Activated T-cell treated with anti-CD3 and anti-CD28 coated beads for 24 hours (primary cell): ENCODE results near the gene GTSE1.
A peak's percentile ranks its signal among the peaks of the same experiment; 100 is the strongest.
"Not testable (repeated sequence)": the region's sequence is repeated elsewhere in the genome, so short reads cannot be mapped to it uniquely, and the experiment has no call there.

Experiments used
- DNase-seq: peaks from one replicate; pipeline ENCODE4 v3.0.0-alpha.2; 2020; ENCODE audit warnings: low read depth

Gene GTSE1, protein sequence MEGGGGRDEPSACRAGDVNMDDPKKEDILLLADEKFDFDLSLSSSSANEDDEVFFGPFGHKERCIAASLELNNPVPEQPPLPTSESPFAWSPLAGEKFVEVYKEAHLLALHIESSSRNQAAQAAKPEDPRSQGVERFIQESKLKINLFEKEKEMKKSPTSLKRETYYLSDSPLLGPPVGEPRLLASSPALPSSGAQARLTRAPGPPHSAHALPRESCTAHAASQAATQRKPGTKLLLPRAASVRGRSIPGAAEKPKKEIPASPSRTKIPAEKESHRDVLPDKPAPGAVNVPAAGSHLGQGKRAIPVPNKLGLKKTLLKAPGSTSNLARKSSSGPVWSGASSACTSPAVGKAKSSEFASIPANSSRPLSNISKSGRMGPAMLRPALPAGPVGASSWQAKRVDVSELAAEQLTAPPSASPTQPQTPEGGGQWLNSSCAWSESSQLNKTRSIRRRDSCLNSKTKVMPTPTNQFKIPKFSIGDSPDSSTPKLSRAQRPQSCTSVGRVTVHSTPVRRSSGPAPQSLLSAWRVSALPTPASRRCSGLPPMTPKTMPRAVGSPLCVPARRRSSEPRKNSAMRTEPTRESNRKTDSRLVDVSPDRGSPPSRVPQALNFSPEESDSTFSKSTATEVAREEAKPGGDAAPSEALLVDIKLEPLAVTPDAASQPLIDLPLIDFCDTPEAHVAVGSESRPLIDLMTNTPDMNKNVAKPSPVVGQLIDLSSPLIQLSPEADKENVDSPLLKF

DNA sequence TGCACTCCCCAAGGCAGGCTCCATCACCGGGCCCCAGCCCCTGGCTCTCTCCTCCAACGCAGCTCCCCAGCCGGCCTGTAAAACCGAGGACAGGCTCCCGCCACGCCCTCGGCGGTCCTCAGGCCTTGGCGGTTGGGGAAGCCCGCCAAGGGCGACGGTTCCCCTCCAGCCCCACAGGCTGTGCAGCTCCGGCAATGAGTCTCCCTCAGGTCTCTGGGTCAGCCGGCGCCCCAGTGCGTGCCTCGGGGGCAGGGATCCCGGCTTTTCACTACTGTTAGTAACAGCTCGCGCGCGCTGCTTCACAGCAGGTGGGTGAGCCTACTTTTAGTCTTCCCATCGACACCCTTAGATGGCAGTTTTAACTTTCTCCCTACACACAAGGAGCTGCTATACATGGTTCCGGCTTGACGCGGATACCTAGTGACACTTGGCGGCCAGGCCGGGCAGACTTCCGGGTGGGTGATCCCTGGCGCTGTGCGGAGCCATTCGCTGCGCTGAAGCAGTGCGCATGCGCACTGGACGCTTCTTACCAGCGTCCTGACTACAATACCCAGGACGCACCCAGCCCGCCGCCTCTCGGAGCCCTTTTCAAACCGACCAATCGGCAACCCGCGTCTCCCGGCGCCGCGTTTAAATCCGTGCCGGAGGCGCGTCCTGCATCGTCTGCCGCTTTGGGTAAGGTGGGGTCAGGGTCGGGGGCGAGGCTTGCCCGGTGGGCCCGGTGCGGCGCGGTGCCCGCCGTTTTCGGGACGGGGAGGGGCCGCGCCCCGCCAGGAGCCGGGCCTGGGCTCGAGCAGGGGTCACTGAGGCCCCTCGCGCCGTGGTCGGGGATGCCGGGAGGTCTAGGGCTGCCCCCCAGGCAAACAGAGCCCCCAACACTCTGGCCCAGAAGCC is at the start of gene GTSE1:
Gene GTSE1 (plus strand): TSS at position 614 of the 894 bp plus-strand sequence. CDS start 531 bp downstream, outside the sequence.
- DNase-seq = peak; percentile 93

DNA sequence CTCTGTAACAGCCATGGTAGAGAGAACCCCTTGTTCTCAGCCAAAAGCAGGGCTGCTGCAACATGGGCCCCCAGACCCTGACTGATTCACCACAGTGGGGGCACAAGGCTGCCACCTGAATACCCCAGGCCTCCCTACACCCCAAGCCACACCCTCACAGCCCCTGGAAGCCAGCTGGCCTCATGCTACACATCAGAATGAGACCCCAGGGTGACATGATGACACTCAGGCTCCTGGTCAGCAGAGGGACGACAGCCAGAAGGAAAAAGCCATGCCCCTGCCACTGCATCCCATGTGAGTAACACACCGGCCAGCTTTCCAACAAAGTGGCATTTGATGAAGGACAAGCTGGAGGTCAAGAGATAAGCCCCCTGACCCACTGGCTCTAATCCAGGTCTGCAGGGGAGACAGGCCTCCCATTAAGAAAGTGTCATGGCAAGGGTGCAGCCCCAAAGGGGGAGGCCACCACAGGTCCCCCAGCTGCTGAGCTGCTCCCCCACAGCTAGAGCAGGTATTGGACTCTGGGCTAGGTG is 49.2 kb upstream of the GTSE1 start:
- DNase-seq = no peak

DNA sequence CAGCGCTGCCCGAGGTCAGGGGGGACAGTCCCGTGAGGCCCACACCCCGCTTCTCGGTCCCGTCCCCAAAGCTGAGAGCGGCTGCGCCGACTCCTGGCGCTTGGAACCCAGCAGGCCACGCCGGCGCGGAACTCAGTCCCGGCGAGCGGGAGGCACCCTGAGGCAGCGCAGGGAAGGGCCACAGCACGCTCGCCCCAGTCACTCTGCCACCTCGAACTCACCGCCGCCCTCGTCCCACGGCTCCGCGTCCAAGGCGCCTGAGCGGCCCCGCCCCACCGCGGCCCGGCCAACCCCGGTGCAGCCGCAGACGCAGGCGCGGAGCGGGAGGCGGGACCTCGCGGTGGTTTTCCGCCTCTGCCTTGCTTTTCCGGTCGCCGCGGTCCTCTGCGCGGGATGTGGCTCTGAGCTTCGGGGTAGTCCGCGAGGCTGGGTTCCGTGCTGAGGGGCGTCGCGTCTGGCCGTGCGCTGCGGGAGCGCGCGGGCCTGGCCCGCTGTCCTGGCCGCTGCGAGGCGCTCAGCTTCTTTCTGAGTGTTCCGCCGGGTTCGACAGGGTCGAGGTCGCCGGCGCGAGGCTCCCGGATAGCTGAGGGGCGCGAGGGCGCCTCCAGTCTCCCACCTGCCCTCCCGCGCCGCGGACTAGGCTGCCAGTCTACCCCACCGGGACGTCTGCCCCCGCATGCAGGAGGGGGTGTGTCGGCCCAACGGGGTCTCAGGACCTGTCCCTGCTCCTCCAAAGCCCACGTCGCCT is 46.5 kb upstream of the GTSE1 start, which contains the start of gene CDPF1:
Gene CDPF1 (minus strand): TSS at position 259 of the 748 bp plus-strand sequence. CDS start 2,009 bp downstream, outside the sequence.
- peak; percentile 87 for DNase-seq

DNA sequence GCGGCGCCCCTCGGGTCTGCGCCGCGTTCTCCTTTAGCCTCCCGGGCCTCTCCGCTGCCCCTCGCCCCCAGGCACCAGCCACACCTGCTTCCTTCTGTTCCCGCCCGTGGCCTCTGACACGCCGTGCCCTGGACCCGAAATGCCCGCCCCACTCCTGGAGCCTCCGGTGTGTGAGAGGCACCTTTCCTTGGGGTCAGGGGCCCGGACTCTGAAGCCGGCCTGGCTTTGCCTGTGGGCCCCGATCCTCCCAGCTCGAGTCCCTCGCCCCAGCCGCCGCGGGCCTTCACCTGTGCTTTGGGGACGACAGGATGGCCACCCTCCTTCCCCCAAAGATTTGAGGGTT is 45.9 kb upstream of the GTSE1 start:
- no peak for DNase-seq

DNA sequence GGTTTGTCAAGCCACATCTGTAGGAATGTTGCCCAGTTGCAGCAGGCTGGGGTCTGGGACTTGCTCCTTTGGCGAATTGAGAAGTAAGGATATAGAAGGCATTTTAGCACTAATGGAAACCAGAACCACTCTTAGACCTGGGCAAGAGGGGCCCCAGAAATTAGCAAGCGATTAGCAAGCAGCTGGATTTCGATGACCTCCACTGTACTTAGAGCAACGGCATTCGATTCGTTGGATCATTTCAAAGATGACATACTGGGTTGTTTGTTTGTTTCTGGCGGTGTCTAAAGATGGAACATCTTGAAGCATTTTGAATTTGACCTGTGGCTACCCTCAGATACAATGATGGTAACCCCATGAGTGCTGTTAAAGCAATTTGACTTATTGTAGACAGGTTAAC is 45.4 kb upstream of the GTSE1 start:
- no peak for DNase-seq

DNA sequence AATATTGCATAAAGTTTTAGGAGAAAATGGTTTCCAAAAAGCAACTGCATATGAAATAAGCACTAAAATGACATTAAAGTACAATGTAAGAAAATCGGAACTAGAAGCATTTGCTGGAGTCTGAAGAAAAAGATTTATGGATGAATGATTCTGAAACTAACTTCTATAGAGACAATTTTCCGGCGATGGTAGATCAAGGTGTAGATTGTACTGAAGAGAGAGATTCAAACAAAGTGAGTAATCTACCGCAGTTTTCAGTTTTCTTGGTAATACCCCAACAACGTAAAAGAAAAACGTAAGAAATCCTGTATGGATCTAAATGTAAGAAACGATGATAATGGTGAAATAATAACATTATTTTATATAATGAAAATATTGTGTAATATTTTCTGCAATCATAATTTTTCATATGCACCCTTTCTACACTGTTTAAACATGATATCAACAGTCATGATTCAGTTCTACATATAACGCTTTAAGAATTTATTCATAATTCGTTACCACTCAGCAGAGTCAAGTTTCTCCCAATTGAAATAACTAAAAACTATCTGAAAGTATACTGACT is 44.8 kb upstream of the GTSE1 start:
- DNase-seq = no peak

DNA sequence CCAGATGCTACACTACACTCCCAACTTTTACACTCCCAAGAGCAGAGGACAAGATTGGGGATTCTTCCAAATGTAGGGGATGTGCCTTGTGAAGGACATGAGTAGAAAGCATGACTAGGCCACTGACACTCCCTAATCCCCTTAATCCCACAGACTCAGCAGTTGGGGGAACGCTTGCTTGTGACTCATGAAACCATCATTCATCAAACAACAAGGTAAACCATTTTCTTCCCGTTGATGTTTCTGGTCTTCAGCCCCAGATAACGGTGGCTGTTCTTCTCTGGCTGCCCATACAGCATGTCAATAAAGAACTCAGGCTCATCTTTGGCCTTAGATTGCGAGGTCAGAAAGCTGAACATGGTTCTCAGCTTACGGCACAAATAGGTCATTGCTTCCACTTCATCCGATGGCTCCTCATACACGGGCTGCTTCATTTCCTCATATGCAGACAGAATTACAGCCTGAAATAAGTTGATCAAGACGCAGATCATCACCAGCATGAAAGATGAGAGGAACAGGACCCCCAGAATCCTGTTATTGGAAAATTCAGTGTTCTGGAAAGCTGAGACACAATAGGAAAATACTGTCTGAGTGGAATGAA is 40.2 kb upstream of the GTSE1 start:
- DNase-seq = no peak

DNA sequence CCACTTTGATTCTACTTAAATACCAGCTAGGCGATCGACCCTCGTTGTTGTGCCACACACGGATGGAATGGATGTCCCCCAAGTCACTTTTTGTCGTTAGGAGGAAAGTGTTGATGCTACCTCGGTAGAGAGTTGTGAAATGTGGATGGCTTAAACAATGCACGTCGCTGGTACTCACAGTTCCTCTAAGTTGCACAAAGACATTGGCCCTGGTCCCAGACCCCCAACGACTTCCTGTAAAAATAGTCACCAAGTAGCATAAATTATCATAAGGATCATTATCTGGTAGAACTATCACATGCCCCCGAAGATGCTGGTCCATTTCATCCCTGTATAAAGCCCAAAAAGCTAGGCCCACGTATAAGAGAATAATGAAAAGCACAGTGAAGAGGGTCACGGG is 37.3 kb upstream of the GTSE1 start:
- no peak for DNase-seq

DNA sequence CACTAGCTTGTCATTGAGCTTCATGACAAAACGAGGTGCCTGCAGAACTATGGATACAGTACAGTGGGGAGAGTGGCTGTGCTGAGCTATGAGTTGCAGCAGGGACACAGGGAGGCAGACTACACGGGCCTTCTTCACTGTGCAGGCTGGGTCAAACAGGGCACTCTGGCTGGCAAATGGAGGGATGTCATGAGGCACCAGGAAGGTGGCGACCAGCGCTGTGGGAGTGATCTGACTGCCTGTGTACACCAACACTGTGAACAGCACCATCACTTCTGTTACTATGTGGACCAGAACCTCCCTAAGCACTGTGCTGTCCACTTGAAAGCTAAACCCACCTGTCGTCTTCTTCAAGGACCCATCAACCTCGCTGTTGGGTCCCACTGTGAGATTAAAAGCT is 36.6 kb upstream of the GTSE1 start:
- no peak for DNase-seq

DNA sequence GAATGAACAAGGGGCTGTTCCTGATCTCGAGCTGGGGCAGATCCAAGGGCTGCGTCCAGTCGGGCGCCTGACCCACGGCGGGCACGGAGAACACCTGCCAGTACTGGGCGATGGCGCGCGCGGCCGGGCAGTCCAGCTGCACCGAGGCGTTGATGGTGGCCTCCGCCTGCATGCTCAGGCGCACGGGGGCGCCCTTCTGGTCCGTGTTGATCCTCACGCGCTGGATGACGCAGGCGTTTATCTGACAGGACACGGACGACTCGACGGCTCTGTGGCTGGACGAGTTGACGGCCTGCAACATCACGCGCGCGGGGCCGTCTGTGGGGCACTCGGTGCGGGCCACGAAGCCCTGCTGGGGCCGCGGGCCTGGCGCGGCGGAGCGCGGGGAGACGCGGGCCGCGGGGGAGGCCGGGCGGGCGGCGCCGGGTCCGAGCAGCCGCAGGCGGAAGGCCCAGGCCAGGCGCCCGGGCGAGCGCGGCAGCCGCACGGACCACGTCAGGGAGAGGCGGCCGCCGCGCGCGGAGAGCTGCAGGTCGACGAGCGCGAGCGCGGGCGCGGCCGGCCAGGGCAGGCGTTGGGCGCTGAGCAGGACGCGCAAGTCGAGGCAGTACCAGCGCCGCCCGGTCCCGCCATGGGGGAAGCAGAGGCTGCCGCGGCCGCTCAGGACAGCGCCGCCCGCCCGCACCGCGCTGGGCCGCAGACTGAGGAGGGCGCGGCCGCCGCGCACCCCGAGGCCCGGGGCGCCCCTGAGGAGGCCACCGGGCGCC is 34.0 kb upstream of the GTSE1 start:
- DNase-seq = no peak

DNA sequence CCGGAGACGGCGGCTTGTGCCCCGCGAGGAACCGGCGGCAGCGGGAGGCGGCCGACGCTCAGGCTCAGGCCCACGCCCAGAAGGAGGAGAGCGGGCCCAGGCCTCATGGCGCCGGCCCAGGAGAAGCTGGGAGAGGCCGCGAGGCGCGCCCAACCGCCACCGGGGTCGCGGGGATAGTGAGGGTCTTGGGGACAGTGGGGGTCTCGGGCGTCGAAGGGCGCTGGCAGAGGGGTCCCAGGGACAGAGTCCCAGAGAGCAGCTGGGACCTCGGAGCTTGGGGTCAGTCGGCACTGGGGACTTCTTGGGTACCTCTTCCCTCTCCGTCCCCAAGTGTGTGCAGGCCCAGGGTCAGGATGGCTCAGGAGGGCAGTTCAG is 33.5 kb upstream of the GTSE1 start, which contains the start of gene PKDREJ:
Gene PKDREJ (minus strand): TSS at position 128 of the 375 bp plus-strand sequence. CDS start 21 bp downstream, at position 107.
- no peak for DNase-seq

DNA sequence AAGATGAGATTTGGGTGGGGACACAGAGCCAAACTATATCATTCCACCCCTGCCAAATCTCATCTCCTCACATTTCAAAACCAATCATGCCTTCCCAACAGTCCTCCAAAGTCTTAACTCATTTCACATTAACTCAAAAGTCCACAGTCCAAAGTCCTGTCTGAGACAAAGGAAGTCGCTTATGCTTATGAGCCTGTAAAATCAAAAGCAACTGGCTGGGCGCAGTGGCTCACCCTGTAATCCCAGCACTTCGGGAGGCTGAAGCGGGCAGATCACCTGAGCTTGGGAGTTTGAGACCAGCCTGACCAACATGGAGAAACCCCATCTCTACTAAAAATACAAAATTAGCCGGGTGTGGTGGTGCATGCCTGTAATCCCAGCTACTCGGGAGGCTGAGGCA is 32.1 kb upstream of the GTSE1 start:
- not testable (repeated sequence) for DNase-seq

DNA sequence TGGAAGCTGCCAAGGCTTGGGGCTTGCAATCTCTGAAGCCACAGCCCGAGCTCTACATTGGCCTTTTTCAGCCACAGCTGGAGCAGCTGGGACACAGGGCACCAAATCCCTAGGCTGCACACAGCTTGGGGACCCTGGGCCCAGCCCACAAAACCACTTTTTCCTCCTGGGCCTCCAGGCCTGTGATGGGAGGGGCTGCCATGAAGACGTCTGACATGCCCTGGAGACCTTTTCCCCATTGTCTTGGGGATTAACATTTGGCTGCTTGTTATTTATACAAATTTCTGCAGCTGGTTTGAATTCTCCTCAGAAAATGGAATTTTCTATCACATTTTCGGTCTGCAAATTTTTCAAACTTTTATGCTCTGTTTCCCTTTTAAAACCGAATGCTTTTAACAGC is 31.0 kb upstream of the GTSE1 start:
- DNase-seq = not testable (repeated sequence)

DNA sequence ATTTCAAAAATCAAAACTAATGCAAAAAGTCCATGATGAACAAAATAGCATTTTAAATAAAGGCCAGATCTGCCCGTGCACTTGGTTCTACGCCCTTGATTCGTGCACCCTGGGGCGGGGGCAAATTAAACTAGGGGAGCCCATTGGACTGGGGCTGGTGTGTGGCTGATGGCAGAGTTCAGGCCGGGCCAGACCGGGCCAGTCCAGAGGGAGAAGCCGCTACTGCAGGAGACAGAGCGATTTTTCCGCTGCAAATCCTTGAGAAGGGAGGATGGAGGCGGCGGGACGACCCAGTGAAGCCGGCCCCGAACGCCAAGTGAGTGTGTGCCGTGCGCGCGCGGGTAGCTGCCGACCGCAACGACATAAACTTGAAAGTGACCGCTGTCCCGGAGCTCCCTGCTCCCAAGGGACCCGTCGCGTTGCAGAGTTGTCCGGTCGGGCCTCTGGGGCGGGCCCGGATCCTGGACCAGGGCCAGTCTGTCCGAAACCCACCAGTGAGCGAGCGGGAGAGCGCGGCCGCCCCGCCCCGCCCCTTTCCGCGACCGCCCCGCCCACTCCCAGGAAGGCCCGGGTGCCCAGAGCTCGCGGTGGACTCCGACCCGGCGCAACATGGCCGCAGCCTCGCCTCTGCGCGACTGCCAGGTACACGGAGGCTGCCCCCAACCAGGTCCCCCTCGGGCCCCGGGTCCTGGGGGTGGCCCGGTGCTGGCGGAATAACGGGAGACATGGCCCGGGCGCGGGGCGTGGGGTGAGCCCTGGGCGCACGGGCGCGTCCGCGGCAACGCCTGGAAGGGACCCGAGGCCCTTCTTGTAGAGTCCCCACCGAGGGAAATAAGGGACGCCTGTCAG is 29.0 kb upstream of the GTSE1 start, which contains the start of gene TTC38:
Gene TTC38 (plus strand): TSS at position 578 of the 849 bp plus-strand sequence. CDS start 32 bp downstream, at position 610.
- no peak for DNase-seq

DNA sequence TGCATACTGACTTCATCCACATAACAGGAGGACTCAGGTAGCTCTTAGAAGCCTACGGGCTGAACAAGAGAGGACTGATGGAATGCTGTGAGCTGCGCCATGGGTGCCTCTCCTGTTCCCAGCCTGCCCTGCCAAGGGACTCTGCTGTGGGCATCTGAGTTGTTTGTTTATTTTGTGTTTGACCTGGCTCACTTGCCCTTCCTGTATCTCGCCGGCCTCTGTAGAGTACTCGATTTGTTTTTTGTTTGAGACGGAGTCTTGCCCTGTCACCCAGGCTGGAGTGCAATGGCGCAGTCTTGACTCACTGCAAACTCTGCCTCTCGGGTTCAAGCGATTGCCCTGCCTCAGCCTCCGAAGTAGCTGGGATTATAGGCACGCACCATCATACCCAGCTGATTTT is 27.1 kb upstream of the GTSE1 start:
- DNase-seq = no peak

DNA sequence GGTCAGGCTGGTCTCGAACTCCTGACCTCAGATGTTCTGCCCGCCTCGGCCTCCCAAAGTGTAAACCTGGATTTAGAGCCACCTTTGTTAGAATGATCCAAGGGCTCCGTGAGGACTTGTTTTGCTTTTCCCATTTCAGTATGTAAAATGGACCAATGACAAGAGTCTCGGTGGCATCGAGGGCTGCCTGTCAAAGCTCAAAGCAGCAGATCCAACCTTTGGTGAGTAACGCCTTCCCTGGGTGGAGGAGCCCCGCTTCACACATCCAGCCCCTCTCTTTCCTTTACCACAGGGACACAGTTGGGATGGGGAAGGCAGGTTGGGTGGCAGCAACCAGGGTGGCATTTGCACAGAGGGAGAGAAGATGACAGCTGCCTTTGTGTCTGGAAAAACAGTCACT is 24.5 kb upstream of the GTSE1 start:
- no peak for DNase-seq

DNA sequence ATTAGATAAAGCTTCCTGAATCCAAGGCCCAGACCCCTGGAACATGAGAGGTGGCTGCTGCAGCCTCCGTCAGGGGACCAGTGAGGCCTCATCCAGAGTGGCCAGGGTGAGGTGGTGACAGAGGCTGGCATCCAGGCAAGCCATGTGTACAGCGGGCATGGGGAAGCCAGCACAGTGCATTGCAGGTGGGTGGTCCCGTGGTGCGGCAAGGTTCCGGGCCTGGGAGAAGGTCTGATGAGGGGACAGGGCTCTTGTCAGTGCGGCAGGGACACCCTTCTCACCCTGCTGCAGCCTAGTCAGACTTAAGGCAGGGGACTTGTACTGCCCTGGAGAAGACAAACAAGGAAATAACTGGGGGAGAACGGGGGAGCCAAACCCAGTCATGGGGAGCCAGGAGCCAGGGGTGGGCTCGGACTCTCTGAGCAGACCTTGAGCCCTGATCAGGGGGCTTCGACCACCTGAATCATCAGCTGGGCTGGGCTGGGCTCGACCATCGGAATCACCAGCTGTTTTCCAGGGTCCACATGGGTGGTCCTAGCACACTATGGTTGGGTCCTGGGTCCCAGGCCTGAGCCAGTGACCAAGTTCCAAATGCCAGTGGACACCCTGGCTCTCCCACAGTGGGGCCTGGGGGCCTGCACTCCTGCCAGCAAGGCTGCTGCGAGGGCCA is 23.8 kb upstream of the GTSE1 start:
- no peak for DNase-seq
